ENCODE results near the gene PLA2G15.
"Not testable (repeated sequence)": the region's sequence is repeated elsewhere in the genome, so short reads cannot be mapped to it uniquely, and the experiment has no call there.

The PLA2G15 gene

DNA sequence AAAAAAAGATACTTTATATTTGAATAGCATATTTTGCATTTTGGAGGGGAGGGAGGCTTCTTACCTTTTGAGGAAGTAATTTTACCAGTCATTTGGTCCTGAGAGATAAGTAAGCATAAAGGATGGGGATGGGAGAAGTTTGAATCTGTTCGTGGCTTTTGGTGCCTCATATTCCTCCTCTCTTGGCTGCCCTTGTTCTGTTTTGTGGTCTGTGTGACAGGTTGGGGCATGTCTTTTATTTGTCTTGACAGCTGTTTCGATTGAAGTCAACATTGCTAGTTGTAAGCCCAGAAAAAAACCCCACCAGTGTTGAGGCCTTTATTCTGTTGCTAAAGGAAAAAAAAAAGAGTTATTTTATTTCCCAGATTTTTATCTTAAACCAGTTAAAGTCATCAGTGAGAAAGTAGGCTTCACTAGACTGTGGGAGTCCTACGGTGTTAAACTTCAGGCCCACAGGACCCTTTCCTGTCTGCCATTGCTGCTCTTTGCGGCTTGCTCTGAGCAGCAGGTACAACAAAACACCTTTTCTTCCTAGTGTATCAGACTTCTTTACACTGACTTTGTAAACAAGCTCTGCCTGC is 30.5 kb downstream of the PLA2G15 start:
- no peak for DNase-seq (ENCODE audit: low read depth in 2 of 2, low spot score in 1 of 2)

DNA sequence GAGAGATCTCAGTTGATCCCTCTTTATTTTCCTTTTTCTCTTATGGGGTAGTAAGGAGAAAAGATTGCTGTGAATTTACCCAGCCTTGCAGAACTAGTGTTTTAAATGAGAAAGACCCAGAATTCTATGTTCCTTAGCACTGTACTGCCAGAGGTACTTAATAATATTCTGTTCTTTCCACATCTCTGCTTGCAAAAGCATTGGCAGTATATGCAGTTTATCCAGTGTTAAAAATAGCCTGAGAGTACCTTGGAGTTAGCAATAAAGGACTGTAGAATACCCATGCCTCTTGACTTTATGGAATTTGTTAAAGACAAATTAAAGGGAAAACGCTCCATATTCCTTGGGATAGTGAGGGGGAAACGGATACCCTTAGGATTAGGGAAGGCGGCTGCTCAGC is 31.1 kb downstream of the PLA2G15 start:
- no peak for DNase-seq (ENCODE audit: low read depth in 2 of 2, low spot score in 1 of 2)

DNA sequence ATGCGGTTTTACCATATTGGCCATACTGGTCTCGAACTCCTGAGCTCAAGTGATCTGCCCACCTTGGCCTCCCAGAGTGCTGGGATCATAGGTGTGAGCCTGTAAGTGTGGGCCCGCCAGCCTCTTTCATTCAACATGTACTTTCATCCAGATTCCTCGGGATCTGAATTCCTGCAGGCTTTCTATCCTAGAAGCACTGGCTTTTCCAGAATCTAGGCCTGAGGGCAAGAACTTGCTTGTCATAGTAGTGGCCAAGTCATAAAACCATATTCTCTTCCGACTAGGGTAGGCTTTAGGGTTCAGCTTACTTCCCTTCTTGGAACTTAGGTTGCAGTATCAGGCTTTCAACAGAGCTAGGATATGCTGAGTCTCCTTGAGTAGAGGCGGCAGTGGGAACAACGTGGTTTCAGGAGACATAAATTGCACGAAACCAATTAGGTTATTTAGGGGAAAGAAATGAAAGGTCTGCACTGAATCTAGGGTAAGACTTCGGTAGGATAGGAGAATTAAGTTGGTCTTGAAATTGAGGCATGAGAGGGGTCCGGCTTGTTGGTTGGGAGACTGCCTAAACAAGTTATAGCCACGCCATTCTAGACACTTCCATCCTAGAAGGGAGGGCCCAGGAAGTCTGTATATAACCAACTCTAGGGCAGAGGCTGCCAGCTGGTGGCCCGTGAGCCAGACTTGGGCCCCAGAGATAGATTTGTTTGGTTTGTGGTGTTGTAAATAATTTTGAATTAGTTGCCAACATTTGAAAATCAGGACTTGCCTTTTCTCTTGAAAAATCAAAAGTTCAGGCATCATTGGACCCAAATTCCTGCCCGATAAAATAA is 34.8 kb downstream of the PLA2G15 start:
- no peak for DNase-seq (ENCODE audit: low read depth in 2 of 2, low spot score in 1 of 2)

DNA sequence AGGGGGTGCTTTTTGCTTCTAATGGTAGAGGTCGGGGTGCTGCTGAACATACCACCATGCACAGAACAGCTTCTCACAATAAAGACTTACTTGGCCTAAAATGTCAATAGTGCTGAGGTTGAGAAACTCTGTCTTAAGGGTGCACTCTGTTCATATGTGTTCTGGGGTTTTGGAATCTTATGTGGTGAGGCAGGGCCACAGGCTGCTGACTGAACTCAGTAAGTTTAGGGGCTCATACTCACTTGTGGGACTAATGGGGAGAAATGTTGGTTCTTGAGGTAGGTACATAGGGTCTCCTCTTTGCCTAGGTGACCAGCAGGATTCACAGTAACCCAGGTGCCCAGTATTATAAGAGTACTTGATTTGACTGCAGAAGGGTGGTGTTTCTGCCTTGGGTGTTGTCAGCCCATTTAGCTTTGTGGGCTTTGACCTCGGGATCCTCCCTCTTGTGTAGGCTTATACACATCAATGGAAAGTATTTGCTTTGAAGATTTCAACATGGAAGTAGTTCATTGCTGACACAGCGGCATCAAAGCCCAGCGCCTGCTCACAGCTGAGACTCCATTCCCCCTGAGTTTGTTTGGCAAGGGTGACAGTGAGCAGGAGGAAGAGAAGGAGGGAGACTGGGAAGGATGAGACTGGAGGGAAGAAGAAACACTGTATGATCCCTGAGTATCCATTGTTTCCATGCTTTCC is 36.3 kb downstream of the PLA2G15 start:
- no peak for DNase-seq (ENCODE audit: low read depth in 2 of 2, low spot score in 1 of 2)

DNA sequence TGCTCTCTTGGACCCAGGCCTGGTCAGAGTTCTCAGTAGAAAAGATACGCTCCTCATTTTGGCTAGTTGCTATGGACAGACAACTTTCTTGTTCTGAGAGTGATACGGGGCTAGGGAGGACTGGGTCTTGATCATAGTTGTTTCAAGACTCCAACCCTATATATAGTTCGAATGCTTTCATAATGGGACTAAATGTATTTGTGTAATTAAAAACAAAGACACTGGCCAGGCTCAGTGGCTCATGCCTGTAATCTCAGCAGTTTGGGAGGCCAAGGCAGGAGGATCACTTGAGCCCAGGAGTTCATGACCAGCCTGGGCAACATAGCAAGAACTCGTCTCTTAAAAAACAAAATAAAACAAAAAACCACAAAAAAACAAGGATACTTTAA is 36.9 kb downstream of the PLA2G15 start:
- DNase-seq (ENCODE audit: low read depth in 2 of 2, low spot score in 1 of 2) = no peak

DNA sequence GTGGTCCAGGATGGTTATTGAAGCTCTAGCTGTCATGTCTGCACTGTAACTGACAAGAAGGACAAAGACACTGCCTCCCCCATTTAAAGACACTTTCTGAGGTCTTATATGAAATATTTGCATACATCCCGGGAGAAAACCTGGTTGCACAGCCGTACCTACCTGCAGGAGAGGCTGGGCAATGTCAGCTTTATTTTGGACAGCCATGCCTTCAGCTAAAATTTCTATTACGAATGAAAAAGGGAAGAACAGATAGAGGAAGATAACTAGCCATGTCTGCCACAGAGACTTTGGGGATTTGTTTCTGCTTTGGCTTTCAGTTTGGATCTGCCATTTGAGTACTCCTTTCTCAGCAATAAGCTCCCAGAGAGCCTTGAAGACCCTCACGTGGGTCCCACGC is 38.2 kb downstream of the PLA2G15 start:
- no peak for DNase-seq (ENCODE audit: low read depth in 2 of 2, low spot score in 1 of 2)

DNA sequence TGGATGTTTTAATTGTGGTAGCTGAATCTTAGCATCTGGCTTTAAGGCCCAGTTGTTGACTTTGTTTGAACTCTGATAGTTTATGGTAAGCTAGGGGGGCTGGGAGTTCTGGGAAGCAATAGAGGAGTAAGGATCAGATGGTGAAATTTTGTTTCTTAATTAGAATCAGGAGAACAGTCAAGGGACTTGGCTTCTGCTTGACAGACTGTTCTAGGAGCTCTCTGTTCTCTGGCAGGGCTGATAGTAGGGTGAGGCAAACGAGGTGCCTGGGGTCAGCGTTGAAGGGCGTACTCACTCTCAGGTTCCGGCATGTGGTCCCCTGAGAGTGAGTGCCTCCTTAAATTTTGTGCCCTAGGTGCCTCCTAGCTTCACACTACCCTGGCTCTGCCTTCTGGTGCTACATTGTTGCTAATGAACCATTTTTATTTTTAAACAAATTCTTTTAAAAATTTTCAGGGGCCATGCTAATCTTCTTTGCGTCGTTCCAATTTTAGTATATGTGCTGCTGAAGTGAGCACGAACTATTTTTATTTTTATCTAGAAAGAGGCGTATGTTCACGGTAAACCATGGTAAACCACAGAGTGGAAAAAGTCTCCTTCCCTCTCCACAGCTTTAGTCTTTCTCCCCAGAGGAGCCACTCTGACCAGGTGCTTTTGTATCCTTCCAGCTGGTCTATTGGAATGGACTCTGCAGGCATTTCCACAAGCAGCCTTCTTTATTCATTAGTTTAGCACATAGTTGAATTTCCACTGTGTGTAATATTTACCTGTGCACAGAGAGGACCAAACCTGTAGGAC is 38.8 kb downstream of the PLA2G15 start:
- no peak for DNase-seq (ENCODE audit: low read depth in 2 of 2, low spot score in 1 of 2)

DNA sequence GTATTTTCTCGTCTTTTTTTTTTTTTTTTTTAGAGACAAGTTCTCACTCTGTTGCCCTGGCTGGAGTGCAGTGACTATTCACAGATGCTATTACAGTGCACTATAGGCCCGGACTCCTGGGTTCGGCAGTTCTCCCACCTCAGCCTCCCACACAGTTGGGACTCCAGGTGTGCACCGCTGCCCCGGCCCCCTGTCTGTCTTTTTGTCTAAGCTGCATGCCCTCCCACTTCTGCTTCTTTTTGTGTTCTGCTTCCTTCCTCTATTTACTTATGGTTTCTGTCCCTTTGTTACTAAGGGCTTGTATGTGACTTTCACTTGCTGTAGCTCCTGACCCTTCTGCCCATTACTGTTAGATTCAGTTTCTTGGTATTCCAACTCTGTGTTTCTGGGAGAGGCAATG is 39.7 kb downstream of the PLA2G15 start:
- no peak for DNase-seq (ENCODE audit: low read depth in 2 of 2, low spot score in 1 of 2)

DNA sequence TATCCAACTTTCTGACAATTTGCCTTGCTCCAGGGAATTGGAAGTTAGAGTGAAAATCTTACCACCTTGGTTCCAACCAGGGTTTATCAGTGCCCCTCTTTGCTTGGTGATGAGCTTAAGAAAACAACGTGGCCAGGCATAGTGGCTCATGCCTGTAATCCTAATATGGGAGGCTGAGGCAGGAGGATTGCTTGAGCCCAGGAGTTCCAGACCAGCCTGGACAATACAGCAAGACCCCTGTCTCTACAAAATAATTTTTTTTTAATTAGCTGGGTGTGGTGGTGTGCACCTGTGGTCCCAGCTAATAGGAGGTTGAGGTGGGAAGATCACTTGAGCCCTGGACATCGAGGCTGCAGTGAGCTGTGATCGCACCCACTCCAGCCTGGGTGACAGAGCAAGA is 40.5 kb downstream of the PLA2G15 start:
- DNase-seq (ENCODE audit: low read depth in 2 of 2, low spot score in 1 of 2) = no peak

DNA sequence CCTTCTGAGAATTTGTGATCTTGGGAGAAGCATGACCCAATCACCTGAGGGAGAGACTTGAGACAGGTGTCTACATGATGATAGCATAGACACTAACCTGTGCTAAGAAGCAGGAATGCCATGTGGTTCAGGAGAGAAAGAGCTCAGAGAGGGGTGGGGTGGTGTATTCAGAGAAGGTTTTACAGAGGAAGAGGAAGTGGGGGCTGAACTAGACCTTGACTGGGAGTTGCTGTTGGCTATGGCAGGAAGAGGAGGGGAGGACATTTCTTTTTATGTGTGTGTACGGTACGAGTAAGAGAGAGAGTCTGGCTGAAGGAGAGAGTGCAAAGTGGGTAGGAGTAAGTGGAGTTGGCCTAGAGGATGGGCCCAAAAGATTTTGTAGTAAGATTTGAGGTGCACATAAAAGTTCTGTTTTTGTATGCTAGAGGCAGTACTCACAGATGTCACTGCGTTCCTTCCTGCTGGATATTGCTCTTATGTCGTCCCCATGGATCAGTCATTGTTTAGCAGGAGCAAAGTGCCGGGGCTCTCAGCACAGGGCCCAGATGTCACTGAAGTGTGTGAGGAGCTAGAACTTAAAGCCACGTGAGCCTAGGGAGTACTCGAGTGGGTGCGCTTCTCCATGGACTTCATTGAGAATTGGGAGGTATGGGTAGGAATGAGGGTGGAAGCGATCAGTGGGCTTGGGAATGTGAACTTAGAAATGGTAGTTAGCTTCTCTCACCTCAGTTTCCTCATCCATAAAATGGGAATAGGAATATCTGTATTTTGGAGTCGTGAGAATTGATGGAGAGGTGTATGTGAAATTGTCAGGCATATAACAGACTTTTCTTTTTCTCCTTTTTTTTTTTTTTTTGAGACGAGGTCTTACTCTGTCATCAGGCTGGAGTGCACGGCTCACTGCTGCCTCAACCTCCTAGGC is 41.2 kb downstream of the PLA2G15 start:
- DNase-seq (ENCODE audit: low read depth in 2 of 2, low spot score in 1 of 2) = no peak

DNA sequence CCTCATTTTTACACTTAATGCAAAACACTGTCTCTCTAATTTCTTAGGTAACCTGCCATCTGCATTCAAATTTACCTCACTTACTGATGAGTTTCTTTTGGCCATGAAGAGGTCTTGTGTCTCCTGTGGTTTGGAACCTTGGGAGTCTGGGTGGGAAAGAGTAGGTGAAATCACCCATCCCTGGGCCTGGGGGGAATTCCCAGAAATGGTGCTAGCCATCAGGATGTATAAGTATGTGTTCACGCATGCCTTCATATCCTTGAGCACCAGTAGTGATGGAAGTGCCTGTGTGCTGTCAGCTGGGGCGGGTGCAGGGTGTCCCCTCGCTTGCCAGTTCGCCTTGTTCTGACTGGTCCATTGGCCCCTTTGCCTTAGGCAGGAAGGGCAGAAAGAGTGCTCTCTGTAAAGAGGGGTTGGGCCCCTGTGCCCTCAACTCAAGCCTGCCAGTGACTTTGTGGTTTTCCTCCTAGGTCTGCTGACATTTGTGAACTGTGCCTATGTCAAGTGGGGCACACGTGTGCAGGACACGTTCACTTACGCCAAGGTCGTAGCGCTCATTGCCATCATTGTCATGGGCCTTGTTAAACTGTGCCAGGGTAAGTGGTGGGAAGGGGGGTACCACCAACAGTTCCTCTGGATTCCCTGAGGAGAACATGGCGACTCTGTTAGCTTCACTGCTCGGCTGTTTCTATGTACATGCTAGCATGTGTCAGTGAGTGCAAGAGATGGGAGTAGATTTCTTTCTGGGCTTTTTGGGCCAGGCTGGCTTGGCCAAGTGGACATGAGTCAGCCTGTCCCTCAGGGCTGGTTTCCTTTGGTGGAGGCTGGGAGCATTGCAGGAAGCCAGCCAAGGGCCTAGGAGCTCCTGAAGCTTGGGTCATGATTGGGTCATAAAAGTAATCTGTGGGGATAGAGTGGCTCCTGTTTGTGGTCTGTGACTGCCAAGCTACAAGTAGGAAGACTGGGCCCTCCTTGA is 42.4 kb downstream of the PLA2G15 start:
- DNase-seq (ENCODE audit: low read depth in 2 of 2, low spot score in 1 of 2) = no peak

DNA sequence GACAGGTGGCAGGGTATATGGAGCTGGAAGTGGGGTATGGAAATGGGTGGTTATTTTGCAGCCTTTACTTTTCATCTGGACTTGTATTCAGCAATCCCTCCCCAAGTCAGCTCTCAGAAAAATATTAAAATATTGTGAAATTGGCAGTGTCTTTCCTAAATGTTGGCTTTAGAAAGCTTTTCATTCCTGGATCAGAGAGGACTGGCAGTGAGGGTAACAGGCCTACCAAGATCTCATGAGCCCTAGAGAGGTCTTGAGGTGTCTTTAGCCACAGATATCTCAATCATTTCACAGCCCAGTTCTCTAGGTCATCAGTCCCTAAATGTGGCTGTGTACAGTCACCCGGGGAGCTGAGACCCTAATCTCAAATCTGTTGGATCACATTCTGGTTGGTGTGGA is 43.1 kb downstream of the PLA2G15 start:
- no peak for DNase-seq (ENCODE audit: low read depth in 2 of 2, low spot score in 1 of 2)

DNA sequence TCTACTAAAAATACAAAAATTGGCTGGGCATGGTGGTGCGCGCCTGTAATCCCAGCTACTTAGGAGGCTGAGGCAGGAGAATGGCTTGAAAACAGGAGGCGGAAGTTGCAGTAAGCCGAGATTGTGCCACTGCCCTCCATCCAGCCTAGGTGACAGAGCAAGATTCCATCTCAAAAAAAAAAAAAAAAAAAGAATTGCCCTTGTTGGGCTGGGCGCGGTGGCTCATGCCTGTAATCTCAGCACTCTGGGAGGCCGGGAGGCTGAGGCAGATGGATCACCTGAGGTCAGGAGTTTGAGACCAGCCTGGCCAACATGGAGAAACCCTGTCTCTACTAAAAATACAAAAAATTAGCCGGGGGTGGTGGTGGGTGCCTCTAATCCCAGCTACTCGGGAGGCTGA is 43.6 kb downstream of the PLA2G15 start:
- not testable (repeated sequence) for DNase-seq (ENCODE audit: low read depth in 2 of 2, low spot score in 1 of 2)

DNA sequence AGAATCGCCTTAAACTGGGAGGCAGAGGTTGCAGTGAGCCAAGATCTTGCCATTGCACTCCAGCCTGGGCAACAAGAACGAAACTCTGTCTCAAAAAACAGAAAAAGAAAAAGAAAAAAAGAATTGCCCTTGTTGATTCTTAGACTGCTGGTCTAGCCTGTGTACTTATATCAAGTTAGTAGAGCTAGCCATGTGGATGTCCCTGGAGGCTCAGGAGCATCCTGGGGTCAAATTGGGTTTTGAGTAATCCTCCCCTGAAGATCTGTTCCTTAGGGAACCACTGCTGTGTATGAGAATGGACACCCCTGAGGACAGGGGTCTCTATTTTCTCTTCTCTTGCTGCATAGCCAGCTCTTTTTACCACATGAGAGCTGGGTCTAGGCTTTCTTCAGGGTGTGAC is 44.0 kb downstream of the PLA2G15 start:
- DNase-seq (ENCODE audit: low read depth in 2 of 2, low spot score in 1 of 2) = no peak

DNA sequence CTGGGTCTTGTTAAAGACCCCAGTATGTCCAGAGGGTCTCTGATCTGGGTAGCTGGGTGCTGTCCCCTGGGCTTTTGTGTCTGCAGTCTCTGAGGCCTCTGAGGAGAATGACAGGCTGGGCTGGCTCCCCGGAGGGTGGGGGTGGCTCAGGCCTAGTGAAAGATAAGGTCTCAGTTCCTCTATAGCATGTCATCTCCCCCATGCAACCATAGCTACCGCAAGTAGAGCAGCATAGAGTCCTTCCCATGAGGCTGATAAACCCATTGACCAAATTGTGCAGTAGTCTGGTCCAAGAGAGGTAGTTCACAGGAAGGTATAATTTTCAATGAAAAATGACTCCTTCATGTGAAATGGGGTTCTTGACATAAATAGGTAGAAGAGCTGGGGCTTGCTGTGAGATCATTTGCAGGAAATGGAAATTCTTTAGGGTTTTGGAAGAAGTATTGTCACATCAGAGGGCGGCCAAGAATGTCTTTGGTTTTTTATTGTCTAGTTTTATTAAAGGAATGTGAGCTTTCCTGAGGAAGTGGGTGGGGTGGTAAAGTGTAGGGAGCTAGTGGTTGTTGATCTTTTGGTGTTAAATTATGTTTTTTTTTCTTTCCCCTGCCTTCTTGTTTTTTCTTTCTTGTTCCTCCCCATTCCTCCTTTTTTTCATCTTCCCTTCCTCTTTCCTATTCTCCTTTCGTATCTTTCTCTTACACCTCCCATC is 44.6 kb downstream of the PLA2G15 start:
- no peak for DNase-seq (ENCODE audit: low read depth in 2 of 2, low spot score in 1 of 2)

DNA sequence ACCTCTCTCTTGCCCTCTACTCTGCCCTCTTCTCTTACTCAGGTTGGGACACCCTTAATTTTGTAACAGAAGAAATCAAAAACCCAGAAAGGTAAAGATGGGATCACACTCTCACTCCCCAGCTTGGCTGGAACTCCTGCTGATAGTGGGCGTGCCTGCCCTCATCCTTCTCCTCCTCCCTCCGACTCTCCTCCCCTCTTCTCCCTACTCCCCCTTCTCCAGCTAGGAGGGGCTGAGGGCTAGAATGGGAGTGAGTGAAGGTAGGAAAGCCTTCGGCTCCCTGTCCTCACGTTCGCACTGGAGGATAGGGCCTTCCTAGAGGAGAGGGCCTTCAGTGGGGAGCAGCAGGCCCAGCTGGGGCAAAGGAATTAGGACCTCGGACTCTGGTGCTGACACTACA is 45.3 kb downstream of the PLA2G15 start:
- no peak for DNase-seq (ENCODE audit: low read depth in 2 of 2, low spot score in 1 of 2)

DNA sequence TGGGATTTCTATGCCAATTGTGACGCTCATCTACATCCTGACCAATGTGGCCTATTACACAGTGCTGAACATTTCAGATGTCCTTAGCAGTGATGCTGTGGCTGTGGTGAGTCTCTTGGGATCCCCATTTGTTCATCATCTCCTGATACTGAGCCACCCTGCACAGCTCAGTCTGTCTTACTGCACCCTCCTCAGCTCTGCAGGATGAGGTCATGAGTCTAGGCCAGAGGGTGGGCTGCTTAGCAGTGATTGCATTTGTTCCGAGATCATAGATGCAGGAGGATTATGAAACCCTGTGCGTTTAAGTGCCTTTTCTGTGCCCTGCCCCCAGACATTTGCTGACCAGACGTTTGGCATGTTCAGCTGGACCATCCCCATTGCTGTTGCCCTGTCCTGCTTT is 46.1 kb downstream of the PLA2G15 start:
- no peak for DNase-seq (ENCODE audit: low read depth in 2 of 2, low spot score in 1 of 2)

DNA sequence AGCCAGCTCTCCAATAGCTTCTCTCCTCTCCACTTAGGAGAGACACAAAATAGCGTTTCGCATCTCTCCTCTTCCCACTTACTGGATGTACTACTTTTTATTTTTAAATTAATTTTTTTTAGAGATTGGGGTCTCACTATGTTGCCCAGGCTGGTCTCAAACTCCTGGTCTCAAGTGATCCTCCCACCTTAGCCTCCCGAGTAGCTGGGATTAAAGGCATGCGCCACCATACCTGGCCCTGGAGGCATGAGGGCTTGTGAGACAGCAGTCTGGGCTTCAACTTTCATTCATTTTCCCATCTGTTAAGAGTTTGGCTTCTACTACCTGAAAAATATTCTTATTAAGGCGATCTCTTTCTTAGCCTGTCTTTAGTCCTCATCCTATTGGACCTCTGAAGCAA is 47.3 kb downstream of the PLA2G15 start:
- DNase-seq (ENCODE audit: low read depth in 2 of 2, low spot score in 1 of 2) = no peak

DNA sequence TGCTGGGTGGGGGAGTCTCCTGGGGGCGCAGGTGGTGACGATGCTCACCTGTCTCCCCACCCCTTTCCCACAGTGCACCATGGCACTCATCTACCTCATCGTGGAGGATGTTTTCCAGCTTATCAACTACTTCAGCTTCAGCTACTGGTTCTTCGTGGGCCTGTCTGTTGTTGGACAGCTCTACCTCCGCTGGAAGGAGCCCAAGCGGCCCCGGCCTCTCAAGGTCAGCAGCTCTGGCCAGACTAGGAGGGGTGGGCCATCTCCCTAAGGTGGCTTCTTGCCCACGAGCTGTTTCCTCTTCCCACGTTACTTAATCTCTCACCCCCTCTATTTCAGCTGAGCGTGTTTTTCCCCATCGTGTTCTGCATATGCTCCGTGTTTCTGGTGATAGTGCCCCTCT is 51.1 kb downstream of the PLA2G15 start:
- no peak for DNase-seq (ENCODE audit: low read depth in 2 of 2, low spot score in 1 of 2)
